ENCODE data around the gene NUDT14. TPM values are rescaled to one million over a fixed set of nuclear protein-coding genes. Genes with fewer than 3 reads are reported as not detected.

The NUDT14 gene
- total RNA-seq, 1 experiment from 2014 or later: 50.8 TPM

DNA sequence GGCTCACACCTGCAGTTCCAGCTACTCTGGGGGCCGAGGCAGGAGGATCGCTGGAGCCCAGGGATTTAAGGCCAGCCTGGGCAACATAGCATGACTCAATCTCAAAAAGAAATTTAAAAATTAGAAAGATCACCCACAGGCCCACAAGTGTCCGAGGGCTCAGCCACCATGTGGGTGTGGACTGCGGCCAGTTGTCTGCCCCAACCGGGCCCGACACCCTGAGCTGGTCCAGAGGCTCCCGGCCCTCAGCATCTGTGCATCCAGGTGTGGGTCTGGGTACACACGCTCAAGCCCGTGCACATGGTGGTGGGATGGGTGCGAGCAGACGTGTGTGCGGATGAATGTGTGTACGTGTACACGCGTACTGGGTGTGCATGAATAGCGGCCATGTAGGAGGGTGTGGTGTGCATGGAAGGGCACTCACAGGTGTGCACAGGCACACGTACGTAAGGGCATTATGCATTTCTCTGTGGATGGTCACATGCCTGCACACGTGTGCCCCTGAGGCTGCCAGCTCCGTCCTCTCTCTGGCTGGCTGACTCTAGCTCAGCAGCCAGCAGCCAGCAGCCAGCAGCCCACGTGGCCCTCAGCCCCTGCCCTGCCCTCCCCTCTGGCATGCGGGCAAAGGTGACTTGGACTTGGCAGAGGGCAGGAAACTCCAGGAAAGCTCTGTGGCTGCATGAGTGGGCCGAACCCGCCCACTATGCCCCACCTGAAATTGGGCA, 23.3 kb upstream of the NUDT14 start:
- H4K20me1 ChIP-seq (ENCODE audit: low read length): no peaks in the 10 kb centered on the region
- H3K9me2 ChIP-seq (replicated peaks; ENCODE audit: low read length): no peaks in the 10 kb centered on the region
- H3K4me2 ChIP-seq (ENCODE audit: low read length): peak overlapping the region; percentile 9; the same call in 1 of the 2 replicates
- peak; percentile 74 for DNase-seq
- BruUV-seq (replicated peaks): no TSS peak
- no peak overlapping the region for H3K27ac ChIP-seq (ENCODE audit: low read length)
- H3K9me3 ChIP-seq (ENCODE audit: low read length): no peaks in the 10 kb centered on the region
- peaks cover 24% of the 10 kb centered on the region for H3K4me1 ChIP-seq (ENCODE audit: insufficient read depth, low read length)
- H3K9ac ChIP-seq (ENCODE audit: low read length): no peak overlapping the region
- intact Hi-C loops (cut with micrococcal nuclease): no loop called here
- TF ChIP-seq EZH2phosphoT487 (IDR thresholded peaks at IDR 0.05; ENCODE audit: borderline replicate concordance, low read length) (peak; percentile 83), EZH2 (IDR thresholded peaks at IDR 0.05; ENCODE audit: low read length, unreplicated experiment) (no peak)
- no peaks in the 10 kb centered on the region for H3K27me3 ChIP-seq (ENCODE audit: low read length)
- CTCF ChIA-PET: interaction anchor here (0.6 to 2.4 kb wide), 3 partner anchors 15 to 170 kb away, joined by 3 to 14 read pairs (median 5); no protein-coding TSS in a partner anchor
- POLR2A ChIA-PET (ENCODE audit: unreplicated experiment): no interaction called here
- no peak overlapping the region for H3K4me3 ChIP-seq (ENCODE audit: low read length)
- H3F3A ChIP-seq (ENCODE audit: low read length, unreplicated experiment): no peaks in the 10 kb centered on the region
- H3K36me3 ChIP-seq (ENCODE audit: low read depth, low read length): no peaks in the 10 kb centered on the region
- ATAC-seq: peak; percentile 61
- no peak overlapping the region for H2AFZ ChIP-seq (ENCODE audit: low read length)
- no peaks in the 10 kb centered on the region for H3K79me2 ChIP-seq (ENCODE audit: low read length)

DNA sequence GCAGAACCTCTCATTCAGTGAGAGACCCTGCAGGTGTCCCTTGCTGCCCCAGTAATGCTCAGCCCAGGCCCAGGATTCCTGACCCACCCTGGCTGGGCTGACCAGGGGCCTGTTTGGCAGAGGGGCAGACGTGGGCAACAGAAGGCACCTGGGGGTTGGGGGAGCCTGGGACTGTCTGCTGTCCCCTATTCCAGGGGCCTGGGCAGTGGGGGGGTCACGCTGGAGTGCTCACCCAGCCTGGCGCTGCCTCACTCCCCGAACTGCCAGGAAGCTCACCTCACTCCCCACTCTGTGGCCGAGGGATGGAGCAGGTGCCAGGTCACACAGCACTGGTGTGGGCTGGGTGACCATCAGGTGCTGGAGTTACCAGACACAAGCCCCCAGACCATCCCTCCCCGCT, 22.6 kb upstream of the NUDT14 start:
- TF ChIP-seq, protein P1, sequence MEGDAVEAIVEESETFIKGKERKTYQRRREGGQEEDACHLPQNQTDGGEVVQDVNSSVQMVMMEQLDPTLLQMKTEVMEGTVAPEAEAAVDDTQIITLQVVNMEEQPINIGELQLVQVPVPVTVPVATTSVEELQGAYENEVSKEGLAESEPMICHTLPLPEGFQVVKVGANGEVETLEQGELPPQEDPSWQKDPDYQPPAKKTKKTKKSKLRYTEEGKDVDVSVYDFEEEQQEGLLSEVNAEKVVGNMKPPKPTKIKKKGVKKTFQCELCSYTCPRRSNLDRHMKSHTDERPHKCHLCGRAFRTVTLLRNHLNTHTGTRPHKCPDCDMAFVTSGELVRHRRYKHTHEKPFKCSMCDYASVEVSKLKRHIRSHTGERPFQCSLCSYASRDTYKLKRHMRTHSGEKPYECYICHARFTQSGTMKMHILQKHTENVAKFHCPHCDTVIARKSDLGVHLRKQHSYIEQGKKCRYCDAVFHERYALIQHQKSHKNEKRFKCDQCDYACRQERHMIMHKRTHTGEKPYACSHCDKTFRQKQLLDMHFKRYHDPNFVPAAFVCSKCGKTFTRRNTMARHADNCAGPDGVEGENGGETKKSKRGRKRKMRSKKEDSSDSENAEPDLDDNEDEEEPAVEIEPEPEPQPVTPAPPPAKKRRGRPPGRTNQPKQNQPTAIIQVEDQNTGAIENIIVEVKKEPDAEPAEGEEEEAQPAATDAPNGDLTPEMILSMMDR (conservative IDR thresholded peaks at IDR 0.05; ENCODE audit: low read depth, low read length): no peak
- TF ChIP-seq EZH2 (IDR thresholded peaks at IDR 0.05; ENCODE audit: low read length, unreplicated experiment): no peak
- TF ChIP-seq EZH2phosphoT487 (IDR thresholded peaks at IDR 0.05; ENCODE audit: borderline replicate concordance, low read length): no peak
- Histone ChIP-seq H3K9ac (ENCODE audit: low read length) (no peak overlapping the region), H3K79me2 (ENCODE audit: low read length) (no peaks in the 10 kb centered on the region), H4K20me1 (ENCODE audit: low read length) (no peaks in the 10 kb centered on the region), H3K36me3 (ENCODE audit: low read depth, low read length) (no peaks in the 10 kb centered on the region), H3K9me2 (replicated peaks; ENCODE audit: low read length) (no peaks in the 10 kb centered on the region), H3F3A (ENCODE audit: low read length, unreplicated experiment) (no peaks in the 10 kb centered on the region), H3K27ac (ENCODE audit: low read length) (no peak overlapping the region), H3K4me1 (ENCODE audit: insufficient read depth, low read length) (peaks cover 24% of the 10 kb centered on the region), H3K4me3 (ENCODE audit: low read length) (no peak overlapping the region), H3K27me3 (ENCODE audit: low read length) (no peaks in the 10 kb centered on the region), H3K9me3 (ENCODE audit: low read length) (no peaks in the 10 kb centered on the region), H3K4me2 (ENCODE audit: low read length) (no peak overlapping the region), H2AFZ (ENCODE audit: low read length) (no peak overlapping the region)
- intact Hi-C loops (cut with micrococcal nuclease): loop anchor here (1.0 to 2.0 kb wide), 2 partner anchors 77 to 149 kb away; no protein-coding TSS in a partner anchor
- ChIA-PET POLR2A (ENCODE audit: unreplicated experiment) (no interaction called here), CTCF (interaction anchor here (0.8 to 2.4 kb wide), 2 partner anchors 44 to 148 kb away, joined by 4 to 14 read pairs; partner anchors contain the start of gene BTBD6)
- no peak for ATAC-seq
- no peak for DNase-seq
- no TSS peak for BruUV-seq (replicated peaks)

DNA sequence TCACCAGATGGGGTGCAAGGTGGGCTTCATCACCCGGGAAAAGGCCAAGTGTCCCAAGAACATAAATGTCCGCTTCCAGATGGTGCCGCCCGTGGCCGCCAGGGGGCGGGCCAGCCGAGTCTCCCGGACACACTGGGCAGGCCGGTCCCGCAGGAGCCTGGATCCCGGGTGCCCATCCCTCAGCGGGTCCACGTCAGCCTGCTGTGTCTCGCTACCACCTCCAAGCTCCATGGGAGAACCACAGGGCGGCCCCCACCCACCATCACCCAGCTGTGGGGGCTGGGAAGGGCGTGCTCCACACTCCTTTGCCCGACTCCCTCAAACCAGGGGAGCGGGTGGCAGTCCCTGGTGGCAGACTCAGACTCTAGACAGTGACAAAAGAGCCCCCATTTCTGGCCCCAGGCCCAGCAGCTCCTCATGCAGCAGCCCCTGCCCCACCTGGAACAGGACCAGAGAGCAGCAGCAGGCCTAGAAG, 22.0 kb upstream of the NUDT14 start:
- Histone ChIP-seq H3K4me1 (ENCODE audit: insufficient read depth, low read length) (peaks cover 24% of the 10 kb centered on the region), H3K27ac (ENCODE audit: low read length) (no peak overlapping the region), H3K27me3 (ENCODE audit: low read length) (no peaks in the 10 kb centered on the region), H3F3A (ENCODE audit: low read length, unreplicated experiment) (no peaks in the 10 kb centered on the region), H3K9ac (ENCODE audit: low read length) (no peak overlapping the region), H3K4me3 (ENCODE audit: low read length) (no peak overlapping the region), H3K79me2 (ENCODE audit: low read length) (no peaks in the 10 kb centered on the region), H3K9me3 (ENCODE audit: low read length) (no peaks in the 10 kb centered on the region), H3K4me2 (ENCODE audit: low read length) (peak overlapping the region; percentile 68), H3K9me2 (replicated peaks; ENCODE audit: low read length) (no peaks in the 10 kb centered on the region), H3K36me3 (ENCODE audit: low read depth, low read length) (no peaks in the 10 kb centered on the region), H4K20me1 (ENCODE audit: low read length) (no peaks in the 10 kb centered on the region), H2AFZ (ENCODE audit: low read length) (no peak overlapping the region)
- ATAC-seq (peak; percentile 60), DNase-seq (peak; percentile 81)
- TF ChIP-seq EZH2 (IDR thresholded peaks at IDR 0.05; ENCODE audit: low read length, unreplicated experiment): no peak
- TF ChIP-seq, protein P1 (conservative IDR thresholded peaks at IDR 0.05; ENCODE audit: low read depth, low read length): peak; percentile 92
- TF ChIP-seq EZH2phosphoT487 (IDR thresholded peaks at IDR 0.05; ENCODE audit: borderline replicate concordance, low read length): no peak
- ChIA-PET CTCF (interaction anchor here (0.7 to 2.4 kb wide), 3 partner anchors 9 to 149 kb away, joined by 3 to 14 read pairs (median 4); partner anchors contain the start of gene BTBD6), POLR2A (ENCODE audit: unreplicated experiment) (interaction anchor here (0.6 kb wide), 1 partner anchor 13 kb away, joined by 4 read pairs; no protein-coding TSS in a partner anchor)
- intact Hi-C loops (cut with micrococcal nuclease): loop anchor here (1.0 to 2.0 kb wide), 2 partner anchors 78 to 149 kb away; no protein-coding TSS in a partner anchor
- BruUV-seq (replicated peaks): no TSS peak

All from PC-3 (cell line).